Measurements from ENCODE around the gene PPIL6. TPM values are rescaled to one million over a fixed set of nuclear protein-coding genes. Genes with fewer than 3 reads are reported as not detected.
A peak's percentile ranks its signal among the peaks of the same experiment; 100 is the strongest.

Gene PPIL6
- total and polyA plus RNA-seq, 2 experiments from 2014 or later, result 3.5 to 3.7 TPM

DNA sequence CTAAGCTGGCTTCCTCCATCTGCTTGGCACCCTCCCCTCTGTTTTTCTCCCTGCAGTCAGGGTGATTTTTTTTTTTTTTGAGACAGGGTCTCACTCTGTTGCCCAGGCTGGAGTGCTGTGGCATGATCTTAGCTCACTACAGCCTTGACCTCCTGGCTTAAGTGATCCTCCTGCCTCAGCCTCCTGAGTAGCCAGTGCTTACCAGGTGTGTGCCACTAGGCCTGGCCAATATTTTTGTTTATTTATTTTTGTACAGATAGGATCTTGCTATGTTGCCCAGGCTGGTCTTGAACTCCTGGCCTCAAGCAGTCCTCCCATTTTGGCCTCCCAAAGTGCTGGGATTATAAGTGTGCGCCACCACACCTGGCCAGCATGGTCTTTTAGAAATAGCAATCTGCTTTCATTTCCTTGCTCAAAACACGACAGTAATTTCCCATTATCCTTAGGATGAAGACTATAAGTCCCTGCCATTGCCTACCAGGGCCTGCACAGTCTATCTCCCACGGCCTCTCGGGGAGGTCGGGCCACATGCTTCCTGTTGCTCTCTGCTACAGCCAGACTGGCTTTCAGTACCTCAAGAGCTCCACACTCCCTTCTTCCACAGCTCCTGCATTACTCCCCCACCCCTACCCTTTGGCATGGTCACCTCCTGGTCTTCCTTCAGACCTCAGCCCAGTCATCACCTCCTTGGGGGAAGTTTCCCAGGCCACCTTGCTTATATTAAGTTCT is 47.1 kb downstream of the PPIL6 start:
- Histone ChIP-seq H3K4me2 (ENCODE audit: unreplicated experiment) (no peak overlapping the region), H3K4me1 (ENCODE audit: insufficient read depth) (peaks cover 15% of the 10 kb centered on the region), H3K9me3 (ENCODE audit: low read depth) (no peaks in the 10 kb centered on the region), H3K36me3 (ENCODE audit: low read depth) (no peaks in the 10 kb centered on the region), H2AFZ (no peak overlapping the region), H3K27me3 (replicated peaks; ENCODE audit: insufficient read depth) (no peaks in the 10 kb centered on the region), H3K4me3 (no peak overlapping the region), H3F3A (ENCODE audit: insufficient read depth) (no peaks in the 10 kb centered on the region), H4K20me1 (ENCODE audit: insufficient read depth) (no peaks in the 10 kb centered on the region), H3K79me2 (ENCODE audit: insufficient read depth) (no peaks in the 10 kb centered on the region), H3K27ac (no peak overlapping the region), H3K9ac (no peak overlapping the region), H3K9me2 (ENCODE audit: insufficient read depth) (no peaks in the 10 kb centered on the region)
- in situ Hi-C loops (cut with MboI), result no loop called here
- TF ChIP-seq EZH2 (IDR thresholded peaks at IDR 0.05; ENCODE audit: insufficient read depth, poor library complexity, severe bottlenecking) (no peak), EZH2phosphoT487 (IDR thresholded peaks at IDR 0.05; ENCODE audit: insufficient read depth, low read depth) (no peak)
- no peak for DNase-seq
- WGBS, 2 experiments (ENCODE audit: low coverage in 1 of 2, low lambda C conversion rate in 2 of 2, missing lambda C conversion rate in 2 of 2), result 90% methylated on average over 5 of the region's 5 CpGs

DNA sequence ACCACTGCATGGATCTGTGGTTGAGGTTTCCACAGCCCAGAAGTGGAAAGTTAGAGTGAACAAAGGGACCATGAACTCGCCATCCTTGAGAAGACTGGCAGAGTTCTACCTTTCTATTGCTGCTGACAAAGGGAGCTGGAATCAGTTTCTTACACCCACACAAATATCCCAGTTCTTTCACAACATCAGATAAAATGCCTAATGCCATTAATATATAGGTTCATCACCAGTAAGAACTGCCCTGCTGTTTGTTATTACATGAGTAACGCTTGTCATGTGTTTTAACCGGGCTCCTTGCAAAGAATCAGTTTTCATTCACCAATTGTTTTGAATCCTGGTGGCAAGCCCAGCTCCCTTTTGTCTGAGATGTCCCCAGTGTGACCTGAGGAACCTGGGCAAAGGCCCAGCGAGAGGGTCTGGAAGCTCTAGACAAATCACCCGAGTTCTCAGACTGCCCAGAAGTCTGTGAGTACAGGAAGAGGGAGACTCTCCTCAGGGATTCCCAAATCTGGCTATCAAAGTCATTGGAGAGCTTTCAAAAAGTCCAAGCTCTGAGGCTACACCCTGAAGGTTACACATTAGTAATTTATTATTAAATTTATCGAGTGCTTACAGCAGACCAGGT is 50.7 kb downstream of the PPIL6 start:
- DNase-seq, result peak; percentile 74
- in situ Hi-C loops (cut with MboI), result loop anchor here (10.0 kb wide), 1 partner anchor 205 kb away; no protein-coding TSS in a partner anchor
- Histone ChIP-seq H3K4me3 (0 out of 2 replicates have a peak overlapping the region, but pooled peaks have one; percentile 22), H4K20me1 (ENCODE audit: insufficient read depth) (no peaks in the 10 kb centered on the region), H3K27ac (peak overlapping the region; percentile 48), H3K9me3 (ENCODE audit: low read depth) (no peaks in the 10 kb centered on the region), H3K27me3 (replicated peaks; ENCODE audit: insufficient read depth) (no peaks in the 10 kb centered on the region), H3K79me2 (ENCODE audit: insufficient read depth) (no peaks in the 10 kb centered on the region), H3K36me3 (ENCODE audit: low read depth) (no peaks in the 10 kb centered on the region), H3F3A (ENCODE audit: insufficient read depth) (no peaks in the 10 kb centered on the region), H3K9ac (peak overlapping the region; percentile 39), H3K9me2 (ENCODE audit: insufficient read depth) (no peaks in the 10 kb centered on the region), H3K4me2 (ENCODE audit: unreplicated experiment) (peak overlapping the region; percentile 68), H3K4me1 (ENCODE audit: insufficient read depth) (peaks cover 15% of the 10 kb centered on the region), H2AFZ (peak overlapping the region; percentile 30; the same call in 1 of the 2 replicates)
- WGBS, 2 experiments (ENCODE audit: low coverage in 1 of 2, low lambda C conversion rate in 2 of 2, missing lambda C conversion rate in 2 of 2), result 25 to 32% methylated on average over 6 of the region's 6 CpGs
- TF ChIP-seq EZH2phosphoT487 (IDR thresholded peaks at IDR 0.05; ENCODE audit: insufficient read depth, low read depth) (no peak), EZH2 (IDR thresholded peaks at IDR 0.05; ENCODE audit: insufficient read depth, poor library complexity, severe bottlenecking) (no peak)

DNA sequence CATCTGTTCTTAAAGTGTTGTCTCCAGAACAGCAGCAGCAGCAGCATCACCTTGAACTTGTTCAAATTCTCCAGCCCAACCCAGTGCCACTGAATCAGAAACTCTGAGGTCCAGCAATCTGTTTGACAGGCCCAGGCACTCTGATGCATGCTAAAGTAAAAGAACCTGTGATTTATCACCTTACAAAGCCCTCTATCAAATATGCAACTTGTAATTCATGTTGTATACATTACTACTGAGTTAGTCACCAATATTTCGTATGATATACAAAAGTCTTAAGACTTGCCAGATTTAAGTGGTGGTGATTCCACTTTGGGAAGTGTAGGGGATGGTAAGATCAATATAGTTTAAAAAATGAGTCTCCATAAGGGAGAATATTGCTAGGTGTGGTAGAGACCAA is 52.2 kb downstream of the PPIL6 start:
- Histone ChIP-seq H3K4me3 (no peak overlapping the region), H3K79me2 (ENCODE audit: insufficient read depth) (no peaks in the 10 kb centered on the region), H3K4me1 (ENCODE audit: insufficient read depth) (peaks cover 26% of the 10 kb centered on the region), H2AFZ (no peak overlapping the region), H3F3A (ENCODE audit: insufficient read depth) (peaks cover 6% of the 10 kb centered on the region), H3K27me3 (replicated peaks; ENCODE audit: insufficient read depth) (no peaks in the 10 kb centered on the region), H3K27ac (no peak overlapping the region), H3K9ac (no peak overlapping the region), H4K20me1 (ENCODE audit: insufficient read depth) (no peaks in the 10 kb centered on the region), H3K9me2 (ENCODE audit: insufficient read depth) (no peaks in the 10 kb centered on the region), H3K9me3 (ENCODE audit: low read depth) (no peaks in the 10 kb centered on the region), H3K36me3 (ENCODE audit: low read depth) (no peaks in the 10 kb centered on the region), H3K4me2 (ENCODE audit: unreplicated experiment) (no peak overlapping the region)
- TF ChIP-seq EZH2 (IDR thresholded peaks at IDR 0.05; ENCODE audit: insufficient read depth, poor library complexity, severe bottlenecking) (no peak), EZH2phosphoT487 (IDR thresholded peaks at IDR 0.05; ENCODE audit: insufficient read depth, low read depth) (no peak)
- in situ Hi-C loops (cut with MboI), result loop anchor here (10.0 kb wide), 1 partner anchor 203 kb away; no protein-coding TSS in a partner anchor
- DNase-seq, result no peak
- WGBS, 2 experiments (ENCODE audit: low coverage in 1 of 2, low lambda C conversion rate in 2 of 2, missing lambda C conversion rate in 2 of 2), result 50 to 71% methylated on average over 1 of the region's 1 CpG

DNA sequence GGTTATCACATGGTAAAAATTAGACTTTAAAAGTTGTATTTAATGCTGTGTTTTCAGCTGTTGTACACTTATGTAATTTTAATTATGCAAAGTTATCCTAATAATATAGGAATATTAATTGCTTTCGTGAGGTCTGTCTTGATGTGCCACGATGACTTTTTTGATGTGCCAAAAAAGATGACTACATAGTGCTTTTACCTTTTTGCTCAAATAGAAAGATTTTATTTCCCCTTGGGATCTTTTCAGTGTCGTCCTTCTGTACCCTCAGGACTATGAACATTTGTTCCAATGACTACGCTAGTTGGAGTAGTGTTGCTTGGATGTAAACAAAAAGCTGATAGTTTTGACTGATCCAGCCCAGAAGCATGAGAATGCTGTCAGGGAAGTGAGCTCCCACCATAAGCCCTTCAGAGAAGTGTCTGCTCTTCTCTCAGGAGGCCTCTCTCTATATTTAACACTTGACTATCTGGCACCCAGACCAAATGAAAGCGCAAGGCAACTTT is 56.9 kb downstream of the PPIL6 start:
- peak overlapping the region; percentile 83 for H2AFZ ChIP-seq
- peak overlapping the region; percentile 98 for H3K27ac ChIP-seq
- peak; percentile 27 for DNase-seq
- H3K4me2 ChIP-seq (ENCODE audit: unreplicated experiment), result peak overlapping the region; percentile 92
- no peak for TF ChIP-seq EZH2phosphoT487 (IDR thresholded peaks at IDR 0.05; ENCODE audit: insufficient read depth, low read depth)
- no peak for TF ChIP-seq EZH2 (IDR thresholded peaks at IDR 0.05; ENCODE audit: insufficient read depth, poor library complexity, severe bottlenecking)
- 0 out of 2 replicates have a peak, but pooled peaks cover 8% of the 10 kb centered on the region for H3K36me3 ChIP-seq (ENCODE audit: low read depth)
- peaks cover 26% of the 10 kb centered on the region for H3K4me1 ChIP-seq (ENCODE audit: insufficient read depth)
- no peaks in the 10 kb centered on the region for H3K27me3 ChIP-seq (replicated peaks; ENCODE audit: insufficient read depth)
- peak overlapping the region; percentile 99 for H3K9ac ChIP-seq
- 9 to 10% methylated on average over 5 of the region's 5 CpGs for WGBS, 2 experiments (ENCODE audit: low coverage in 1 of 2, low lambda C conversion rate in 2 of 2, missing lambda C conversion rate in 2 of 2)
- H3K9me2 ChIP-seq (ENCODE audit: insufficient read depth), result no peaks in the 10 kb centered on the region
- peaks cover 34% of the 10 kb centered on the region for H3K79me2 ChIP-seq (ENCODE audit: insufficient read depth)
- peak overlapping the region; percentile 87 for H3K4me3 ChIP-seq
- peaks cover 14% of the 10 kb centered on the region for H3F3A ChIP-seq (ENCODE audit: insufficient read depth)
- H4K20me1 ChIP-seq (ENCODE audit: insufficient read depth), result peaks cover 14% of the 10 kb centered on the region; the same call in 1 of the 2 replicates
- H3K9me3 ChIP-seq (ENCODE audit: low read depth), result no peaks in the 10 kb centered on the region
- in situ Hi-C loops (cut with MboI), result loop anchor here (10.0 kb wide), 1 partner anchor 199 kb away; no protein-coding TSS in a partner anchor
